PC-3 (cell line): ENCODE measurements around the gene CTNNA3.

Experiments
- CTCF ChIP-seq: fragments of 300-600 bp; sonication (generic); conservative IDR thresholded peaks from 2 replicates; pipeline ENCODE4 v1.5.1; 2017; ENCODE audit warnings: antibody characterized with exemption, low read depth, mild to moderate bottlenecking, low read length
- EZH2 ChIP-seq: fragments of 300-600 bp; sonication (generic); IDR thresholded peaks from one replicate; pipeline ENCODE4 v1.6.1; 2017; ENCODE audit warnings: antibody characterized with exemption, mild to moderate bottlenecking, low read length; ENCODE audit not compliant: unreplicated experiment
- EZH2phosphoT487 ChIP-seq: fragments of 300-600 bp; sonication (generic); IDR thresholded peaks from 2 replicates; pipeline ENCODE4 v1.6.1; 2018; ENCODE audit warnings: mild to moderate bottlenecking, antibody characterized with exemption, low read length, borderline replicate concordance

DNA sequence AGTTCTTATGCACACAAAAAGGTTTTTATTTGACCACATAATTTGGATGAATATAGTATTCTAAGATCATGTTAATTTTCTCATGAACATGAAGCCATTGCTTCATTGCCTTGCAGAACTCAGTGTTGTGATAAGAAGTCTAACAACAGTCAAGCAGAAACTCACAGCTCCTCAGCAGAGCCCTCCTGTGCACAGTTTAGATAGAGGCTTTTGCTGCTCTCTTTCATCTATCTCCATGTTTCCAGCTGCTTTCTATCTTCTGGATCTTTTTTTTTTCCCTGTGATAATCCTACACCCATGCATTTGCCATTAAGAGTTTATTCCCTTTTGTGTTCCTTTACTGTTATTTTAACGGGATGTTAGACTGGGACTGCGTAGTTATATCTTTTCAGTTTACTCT lies 1327.8 kb downstream of the CTNNA3 start:
- TF ChIP-seq CTCF (no peak), EZH2 (no peak), EZH2phosphoT487 (no peak)
